ENCODE results near the gene KIAA1549. TPM values are rescaled to one million over a fixed set of nuclear protein-coding genes. Genes with fewer than 3 reads are reported as not detected.

KIAA1549 gene
- total RNA-seq, 1 donor = 3.7 TPM

- DNase-seq (ENCODE audit: low read depth) = peak; percentile 77
- TF ChIP-seq CTCF (IDR thresholded peaks at IDR 0.05; ENCODE audit: insufficient read depth, low read length) = peak; percentile 68
- no peak overlapping the region for H3K4me3 ChIP-seq (ENCODE audit: low read depth, low read length)
Measured at GRCh38 chr7:139016931-139017511, 35.8 kb upstream of the KIAA1549 start.

GRCh38 chr7:139011373-139011772 is 30.2 kb upstream of the KIAA1549 start:
- no peak for TF ChIP-seq CTCF (IDR thresholded peaks at IDR 0.05; ENCODE audit: insufficient read depth, low read length)
- DNase-seq (ENCODE audit: low read depth) = no peak
- no peak overlapping the region for H3K4me3 ChIP-seq (ENCODE audit: low read depth, low read length)

GRCh38 chr7:139004321-139005090 is 23.3 kb upstream of the KIAA1549 start:
- TF ChIP-seq CTCF (IDR thresholded peaks at IDR 0.05; ENCODE audit: insufficient read depth, low read length) = no peak
- no peak overlapping the region for H3K4me3 ChIP-seq (ENCODE audit: low read depth, low read length)
- DNase-seq (ENCODE audit: low read depth) = no peak

DNA sequence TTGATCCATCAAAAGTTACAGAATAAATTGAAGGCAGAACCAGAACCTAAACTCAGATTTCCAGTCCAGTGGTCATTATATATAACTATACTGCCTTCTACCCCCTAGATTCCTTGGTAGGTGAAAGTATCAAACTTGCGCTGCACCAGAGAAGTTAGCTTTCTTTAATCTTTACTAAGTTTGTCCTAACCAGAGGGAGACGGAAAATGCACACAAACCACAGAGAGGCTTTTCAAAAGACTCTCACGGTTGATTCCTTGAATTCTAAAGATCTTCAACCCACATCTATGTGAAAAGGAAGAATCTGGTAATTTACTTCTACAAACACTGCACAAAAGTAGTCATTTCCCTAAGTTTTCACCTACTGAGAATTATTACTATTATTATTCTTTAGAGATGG is 18.2 kb upstream of the KIAA1549 start:
- TF ChIP-seq CTCF (IDR thresholded peaks at IDR 0.05; ENCODE audit: insufficient read depth, low read length) = no peak
- no peak for DNase-seq (ENCODE audit: low read depth)
- no peak overlapping the region for H3K4me3 ChIP-seq (ENCODE audit: low read depth, low read length)

DNA sequence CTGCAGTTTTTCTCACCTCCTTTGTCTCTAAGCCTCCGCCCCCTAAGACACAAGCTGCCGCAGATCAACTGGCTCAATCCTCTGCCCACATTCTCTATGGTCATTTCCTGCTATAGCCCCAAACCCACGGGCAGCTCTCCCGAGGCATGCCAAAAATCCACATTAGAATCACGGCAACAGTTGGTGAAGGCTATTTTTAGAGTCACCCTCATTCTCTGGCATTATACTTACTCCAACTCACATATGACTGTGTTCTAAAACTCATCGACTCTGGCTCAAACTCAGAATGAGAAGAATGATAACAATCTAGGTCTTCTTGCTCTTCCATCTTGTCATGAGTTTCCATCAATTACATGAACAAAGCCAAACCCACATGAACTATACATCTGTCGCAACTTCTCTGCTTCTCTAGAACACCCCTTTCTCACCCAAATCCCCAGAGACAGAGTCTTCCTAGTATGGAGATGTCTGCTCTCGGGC is 10.9 kb upstream of the KIAA1549 start:
- H3K4me3 ChIP-seq (ENCODE audit: low read depth, low read length) = no peak overlapping the region
- TF ChIP-seq CTCF (IDR thresholded peaks at IDR 0.05; ENCODE audit: insufficient read depth, low read length) = no peak
- peak; percentile 75 for DNase-seq (ENCODE audit: low read depth)

DNA sequence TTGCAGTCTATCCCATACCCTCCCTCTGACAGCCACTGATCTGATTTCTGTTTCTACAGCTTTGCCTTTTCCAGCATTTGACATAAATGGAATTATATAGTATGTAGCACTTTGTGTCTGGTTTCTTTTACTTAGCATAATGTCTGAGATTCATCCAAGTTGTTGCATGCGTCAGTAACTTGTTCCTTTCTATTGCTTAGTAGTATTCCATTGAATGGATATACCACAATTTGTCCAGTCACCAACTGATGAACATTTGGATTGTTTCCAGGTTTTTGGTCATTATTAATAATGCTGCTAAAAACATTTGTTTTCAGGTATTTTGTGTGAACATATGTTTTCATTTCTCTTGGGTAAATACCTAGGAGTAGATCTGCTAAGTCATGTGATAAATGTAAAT is 6.5 kb upstream of the KIAA1549 start:
- no peak overlapping the region for H3K4me3 ChIP-seq (ENCODE audit: low read depth, low read length)
- no peak for TF ChIP-seq CTCF (IDR thresholded peaks at IDR 0.05; ENCODE audit: insufficient read depth, low read length)
- DNase-seq (ENCODE audit: low read depth) = no peak

Measured in fibroblast of the aortic adventitia (primary cell).